GM12892 (cell line): ENCODE measurements around the gene FERMT3. TPM values are rescaled to one million over a fixed set of nuclear protein-coding genes. Genes with fewer than 3 reads are reported as not detected.
"Not testable (repeated sequence)": the region's sequence is repeated elsewhere in the genome, so short reads cannot be mapped to it uniquely, and the experiment has no call there.

ENCODE experiments used
- DNase-seq: peaks from one replicate; pipeline ENCODE4 v3.0.0; 2011; ENCODE audit not compliant: insufficient read length
- FAIRE-seq: peaks from 2 replicates; lab custom pipeline; 2011; peaks lifted over from hg19 to GRCh38; lab: Jason Lieb, UNC
- POLR2A ChIP-seq: IDR thresholded peaks from 2 replicates; pipeline ENCODE4 v1.6.1; 2011; ENCODE audit warnings: low read depth, low read length, control low read depth
- POLR2AphosphoS5 ChIP-seq: IDR thresholded peaks from 2 replicates; pipeline ENCODE4 v1.6.1; 2011; ENCODE audit warnings: low read depth, low read length, control low read depth
- TAF1 ChIP-seq: IDR thresholded peaks from 2 replicates; pipeline ENCODE4 v1.6.1; 2011; ENCODE audit warnings: low read depth, mild to moderate bottlenecking, control low read depth, low read length, borderline replicate concordance
- polyA plus RNA-seq: library from polyadenylated mRNA; unstranded; fragments of >200 nt; gene quantifications from one replicate; pipeline ENCODE4 v1.2.1, GENCODE V29; 2012; ENCODE audit warnings: missing spikeins, inconsistent platforms; ENCODE audit not compliant: missing spikeins

Gene FERMT3
- 80.6 TPM for polyA plus RNA-seq

DNA sequence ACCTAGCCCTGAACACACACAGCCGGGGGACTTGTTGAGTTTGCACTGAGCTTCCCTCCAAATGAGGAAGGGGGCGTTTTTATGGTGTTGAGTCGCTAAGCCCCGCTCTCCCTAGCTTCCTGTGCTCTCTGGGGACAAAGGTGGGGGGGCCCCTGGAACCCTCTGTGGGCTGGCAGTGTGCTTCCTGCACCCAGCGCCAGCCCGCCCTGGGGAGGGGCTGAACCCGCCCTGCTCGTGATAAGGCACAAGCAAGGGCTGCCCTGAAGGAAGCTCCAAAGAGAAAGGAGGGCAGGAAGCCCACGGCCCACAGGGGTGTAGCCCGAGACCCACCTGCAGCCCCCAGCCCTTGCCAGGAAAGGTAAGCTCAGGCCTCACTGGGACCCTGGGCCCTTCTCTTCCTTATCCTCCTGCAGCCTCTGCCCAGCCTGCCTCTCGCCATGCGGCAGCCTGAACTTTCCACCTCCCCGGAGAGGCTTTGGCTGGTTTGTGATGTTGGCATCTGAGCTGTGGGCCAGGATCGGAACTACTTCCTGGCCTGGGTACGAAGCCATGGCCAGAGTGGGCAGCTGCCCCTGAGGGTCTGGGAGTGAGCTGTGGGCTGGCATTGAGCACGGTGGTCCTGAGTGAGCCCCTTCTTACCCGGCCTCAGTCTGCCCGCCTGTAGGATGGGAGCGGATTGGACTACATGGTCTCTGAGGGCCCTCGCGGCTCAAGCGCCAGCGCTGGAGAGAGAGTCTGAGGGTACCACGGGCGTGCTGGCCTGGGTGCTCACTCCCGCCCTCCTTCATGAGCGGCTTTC is at the start of gene FERMT3:
FERMT3 (plus strand) TSS at position 265 of the 799 bp plus-strand sequence. CDS start 644 bp downstream, outside the sequence.
- DNase-seq (peak; percentile 72), FAIRE-seq (no peak)
- peak; percentile 19 for TF ChIP-seq POLR2AphosphoS5
- TF ChIP-seq TAF1 = peak; percentile 43; the same call in 1 of the 2 replicates
- TF ChIP-seq POLR2A = 0 out of 2 replicates have a peak, but pooled peaks have one; percentile 52

DNA sequence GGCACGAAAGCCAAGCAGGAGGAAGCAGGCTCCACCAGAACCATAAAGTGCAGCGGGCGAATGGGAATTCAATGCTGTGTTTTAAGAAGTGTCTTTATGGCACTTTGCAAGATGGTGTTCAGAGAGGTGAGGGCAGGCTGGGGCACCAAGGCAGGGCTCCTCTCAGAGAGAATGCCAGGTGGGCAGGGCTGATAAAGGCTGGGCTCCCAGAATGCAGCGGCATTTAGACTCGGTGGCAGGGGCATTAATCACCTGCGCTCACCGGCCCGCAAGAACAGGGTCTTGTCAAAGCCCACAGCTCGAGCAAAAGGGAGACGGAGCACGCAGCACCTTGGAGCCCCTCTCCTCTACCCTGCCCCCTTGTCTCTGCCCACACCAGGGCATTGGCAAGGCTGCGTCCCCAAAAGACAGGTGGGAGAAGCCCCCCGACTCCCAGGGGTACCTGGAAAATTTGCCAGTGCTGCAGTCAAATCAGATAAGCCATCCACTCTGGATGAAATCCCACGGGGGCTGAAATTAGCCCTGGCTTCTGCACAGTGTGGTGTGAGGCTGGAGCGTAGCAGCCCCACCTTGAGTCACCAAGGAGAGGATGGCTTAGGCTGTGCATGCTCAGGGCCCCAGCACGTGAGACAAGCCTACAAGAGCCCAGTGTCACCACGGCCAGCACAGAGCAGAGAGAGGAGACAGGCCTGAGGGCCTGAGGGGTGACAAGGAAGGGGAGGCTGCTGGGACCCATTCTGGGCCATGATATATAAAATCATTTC is 48.7 kb upstream of the FERMT3 start:
- no peak for FAIRE-seq
- no peak for DNase-seq
- TF ChIP-seq TAF1 (no peak), POLR2A (no peak), POLR2AphosphoS5 (no peak)

DNA sequence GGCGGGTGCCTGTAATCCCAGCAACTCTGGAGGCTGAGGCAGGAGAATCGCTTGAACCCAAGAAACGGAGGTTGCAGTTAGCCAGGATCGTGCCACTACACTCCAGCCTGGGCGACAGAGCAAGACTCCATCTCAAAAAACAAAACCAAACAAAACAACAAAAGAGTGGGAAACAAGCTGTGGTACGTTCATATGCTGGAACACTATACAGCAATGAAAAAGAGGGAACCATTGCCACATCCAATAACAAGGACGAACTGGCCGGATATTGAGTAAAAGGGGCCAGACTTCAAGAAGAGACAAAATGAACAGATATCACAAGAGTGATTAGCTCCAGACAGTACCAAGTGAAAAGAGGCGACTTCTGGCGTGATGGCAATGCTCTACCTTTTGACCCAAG is 45.5 kb upstream of the FERMT3 start:
- no peak for TF ChIP-seq POLR2AphosphoS5
- no peak for TF ChIP-seq POLR2A
- no peak for TF ChIP-seq TAF1
- DNase-seq (no peak), FAIRE-seq (no peak)

DNA sequence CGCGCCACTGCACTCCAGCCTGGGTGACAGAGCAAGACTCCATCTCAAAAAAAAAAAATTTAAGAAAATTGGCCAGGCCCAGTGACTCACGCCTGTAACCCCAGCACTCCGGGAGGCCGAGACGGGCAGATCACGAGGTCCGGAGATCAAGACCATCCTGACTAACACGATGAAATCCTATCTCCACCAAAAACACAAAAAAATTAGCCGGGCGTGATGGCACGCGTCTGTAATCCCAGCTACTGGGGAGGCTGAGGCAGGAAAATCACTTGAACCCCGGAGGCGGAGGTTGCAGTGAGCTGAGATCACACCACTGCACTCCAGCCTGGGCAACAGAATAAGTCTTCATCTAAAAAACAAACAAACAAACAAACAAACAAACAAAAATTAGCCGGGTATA is 43.8 kb upstream of the FERMT3 start:
- DNase-seq, FAIRE-seq: not testable (repeated sequence)

DNA sequence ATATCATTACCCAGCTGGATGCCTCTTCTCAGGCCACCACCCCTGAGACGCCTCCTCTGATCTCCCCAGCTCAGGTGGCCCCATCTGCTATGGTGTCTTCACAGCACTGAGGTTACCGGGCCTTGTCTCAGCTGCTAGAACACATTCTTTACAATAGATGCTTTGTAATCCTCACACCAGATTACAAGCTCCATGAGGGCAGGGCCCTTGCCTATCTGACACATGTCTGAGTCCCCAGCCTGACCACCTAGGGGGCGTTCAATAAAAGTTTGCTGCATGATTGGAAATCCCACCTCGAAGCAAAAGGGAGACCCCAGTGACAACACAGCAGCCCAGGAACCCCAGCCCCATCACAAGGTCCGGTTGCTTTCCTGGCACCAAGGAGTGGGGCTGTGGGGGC is 42.6 kb upstream of the FERMT3 start:
- TF ChIP-seq POLR2AphosphoS5 (no peak), POLR2A (no peak), TAF1 (no peak)
- DNase-seq (no peak), FAIRE-seq (no peak)

DNA sequence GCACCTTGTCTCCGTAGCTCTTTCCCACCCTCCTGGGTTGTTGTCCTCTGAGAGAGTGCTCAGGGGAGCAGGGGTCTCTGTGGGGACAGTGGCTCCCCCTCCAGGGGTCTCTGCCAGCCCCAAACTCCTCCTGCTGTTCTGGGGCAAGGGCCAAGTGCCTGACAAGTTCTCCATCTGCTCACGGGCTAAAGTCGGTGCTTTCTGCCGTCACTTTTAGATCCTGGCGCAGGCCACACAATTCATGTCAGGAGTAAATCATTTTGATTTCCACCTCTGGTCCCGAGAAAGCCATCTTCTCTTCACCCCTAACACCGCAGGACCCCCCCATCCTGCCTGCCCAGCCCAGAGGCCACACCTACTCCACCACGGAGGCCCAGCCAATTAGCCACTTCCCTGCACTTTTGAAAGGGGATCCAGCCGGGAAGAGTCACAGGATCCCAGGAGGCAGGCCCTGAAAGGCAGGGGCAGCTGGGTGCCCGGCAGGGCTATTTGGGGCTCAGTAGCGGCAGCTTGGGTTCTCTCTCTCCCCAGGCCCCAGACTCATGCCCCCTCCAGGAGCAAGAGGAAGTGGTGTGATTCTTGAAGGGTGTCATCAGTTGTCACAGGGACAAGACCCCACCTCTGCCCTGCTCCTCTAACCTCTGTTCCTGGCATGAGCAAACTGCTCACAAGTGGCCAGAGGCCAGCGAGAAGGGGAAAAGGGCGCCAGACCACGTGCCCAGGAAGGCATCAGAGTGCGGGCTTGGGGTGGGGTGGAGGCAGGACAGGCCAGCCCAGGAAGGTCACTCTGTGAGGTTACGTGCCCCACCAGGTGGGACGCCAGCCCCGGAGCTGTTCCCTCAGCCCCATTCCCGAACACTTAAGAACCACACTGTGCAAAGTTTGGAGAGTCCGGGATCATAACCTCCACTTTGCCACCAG is 41.9 kb upstream of the FERMT3 start:
- DNase-seq = no peak

DNA sequence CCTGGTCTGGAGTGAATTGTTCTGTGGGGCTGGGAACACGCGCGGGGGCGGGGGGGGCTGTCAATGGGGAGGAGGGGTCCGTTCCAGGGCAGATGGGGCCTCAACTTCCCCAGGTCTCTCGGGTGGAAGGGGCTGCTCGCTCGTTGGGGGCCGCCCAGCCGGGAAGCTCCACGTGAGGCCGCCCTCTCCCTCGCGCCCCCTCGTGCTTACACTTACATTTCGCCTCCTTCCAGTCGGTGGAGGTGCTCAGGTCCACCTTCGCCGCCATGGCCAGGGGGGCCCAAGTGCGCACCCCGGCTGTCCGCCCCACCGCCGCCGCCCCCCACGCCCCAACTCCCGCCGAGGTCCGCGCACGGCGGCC is 41.1 kb upstream of the FERMT3 start:
- TF ChIP-seq POLR2A (no peak), POLR2AphosphoS5 (no peak), TAF1 (no peak)
- FAIRE-seq (no peak), DNase-seq (no peak)

More for the DNA sequence above, 41.9 kb upstream of the FERMT3 start:
- TF ChIP-seq TAF1 (no peak), POLR2A (no peak), POLR2AphosphoS5 (no peak)
- FAIRE-seq = no peak

DNA sequence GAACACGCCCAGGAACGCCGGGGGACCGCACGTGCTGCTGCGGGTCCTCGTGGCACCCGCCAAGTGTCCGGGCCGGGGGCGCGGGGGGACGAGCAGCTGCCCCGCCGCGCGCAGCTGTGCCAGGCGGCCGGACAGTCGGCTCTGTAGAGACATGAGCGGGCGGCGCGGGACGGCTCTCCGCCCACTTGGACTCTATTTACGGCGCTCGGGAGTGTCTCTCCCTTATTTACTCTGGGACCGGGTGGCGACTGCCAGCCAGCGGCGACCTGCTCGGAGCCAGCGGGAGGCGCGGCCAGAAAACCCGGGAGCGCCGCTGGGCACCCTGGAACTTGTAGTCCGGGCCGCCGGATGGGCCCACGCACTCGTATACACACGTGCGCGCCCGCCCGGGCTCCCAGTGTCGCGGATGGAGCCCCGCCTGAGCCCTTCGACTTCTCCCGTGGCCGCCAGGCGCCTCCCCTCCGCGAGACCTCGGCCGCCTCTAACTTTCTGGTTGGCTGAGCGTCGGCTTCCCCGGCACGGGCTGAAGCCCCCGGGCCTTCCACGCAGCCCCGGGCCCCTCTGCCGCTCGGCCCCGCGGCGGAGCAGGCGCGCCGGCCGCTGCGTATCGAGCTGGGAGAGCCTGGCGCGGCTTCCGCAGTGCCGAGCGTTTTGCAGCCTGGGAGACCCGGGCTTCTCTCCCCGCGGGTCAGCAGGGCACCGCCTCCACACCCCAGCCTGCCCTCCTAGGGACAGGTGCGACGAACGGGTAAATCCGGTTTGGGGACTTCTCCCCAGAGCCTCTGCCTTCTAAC is 40.5 kb upstream of the FERMT3 start, which contains the start of gene MACROD1:
MACROD1 (minus strand) TSS at position 272 of the 794 bp plus-strand sequence; CDS start at position 153, 119 bp downstream.
- TF ChIP-seq POLR2A = peak; percentile 70; the same call in 1 of the 2 replicates
- no peak for TF ChIP-seq POLR2AphosphoS5
- TF ChIP-seq TAF1 = peak; percentile 41; the same call in 1 of the 2 replicates
- FAIRE-seq (peak; percentile 72), DNase-seq (peak; percentile 83)

DNA sequence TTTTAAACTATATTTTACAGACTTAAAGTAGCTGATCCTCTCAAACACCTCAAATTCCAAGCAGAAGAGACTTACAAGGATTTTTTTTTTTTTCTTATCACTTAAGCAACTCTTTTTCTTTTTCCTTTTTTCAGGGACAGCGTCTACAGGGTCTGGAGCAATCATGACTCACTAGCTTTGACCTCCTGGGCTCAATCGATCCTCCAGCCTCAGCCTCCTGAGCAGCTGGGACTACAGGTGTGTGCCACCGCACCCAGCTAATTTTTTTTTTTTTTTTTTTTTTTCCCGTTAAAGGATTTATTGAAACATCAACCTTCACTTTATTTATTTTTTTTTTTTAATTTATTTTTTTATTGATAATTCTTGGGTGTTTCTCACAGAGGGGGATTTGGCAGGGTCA is 36.1 kb upstream of the FERMT3 start:
- DNase-seq = no peak
- no peak for FAIRE-seq
- TF ChIP-seq TAF1 (no peak), POLR2AphosphoS5 (no peak), POLR2A (no peak)
